HG03097 (cell line): ENCODE data around the gene LRP1B.

Experiments used
- ATAC-seq: cut with Tn5 transposase; IDR thresholded peaks from one replicate; pipeline ENCODE4 v1.9.1; 2021; ENCODE audit not compliant: unreplicated experiment, low FRiP score

The LRP1B gene

GRCh38 chr2:141610564-141611175 lies 520.1 kb downstream of the LRP1B start:
- no peak for ATAC-seq

- ATAC-seq, result no peak
These were observed 525.7 kb downstream of the LRP1B start for GRCh38 chr2:141605163-141605562.

GRCh38 chr2:141601511-141602152 lies 529.2 kb downstream of the LRP1B start:
- ATAC-seq, result no peak

- no peak for ATAC-seq
These were observed 531.1 kb downstream of the LRP1B start for GRCh38 chr2:141599721-141600120.

GRCh38 chr2:141598982-141599381 lies 531.8 kb downstream of the LRP1B start:
- no peak for ATAC-seq

DNA sequence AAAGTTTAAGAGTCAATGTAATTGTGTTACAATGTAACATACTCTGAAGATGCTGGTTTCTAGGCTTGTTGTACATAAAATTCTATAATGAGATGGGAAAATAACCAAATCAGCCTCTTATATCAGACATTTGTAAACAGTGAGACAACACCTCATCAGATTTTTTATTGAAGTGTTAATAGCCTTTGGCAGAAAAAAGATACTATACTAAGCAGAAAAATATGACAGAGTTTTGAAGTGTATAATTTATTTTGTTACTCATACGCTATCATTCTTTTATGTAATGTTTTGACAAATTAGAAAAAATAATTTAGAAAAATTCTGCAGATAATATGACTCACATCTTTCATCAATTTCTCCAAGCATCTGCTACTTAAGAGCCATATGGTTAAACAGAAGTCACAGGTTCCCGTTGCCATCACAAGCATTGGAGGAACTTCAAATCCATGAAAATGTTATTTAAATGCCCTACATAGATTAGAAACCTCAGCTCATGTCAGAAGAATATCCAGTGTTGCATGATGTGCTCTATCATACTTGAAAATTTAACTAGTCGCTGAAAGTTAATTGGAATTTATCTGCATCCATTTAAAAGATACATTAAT lies 535.4 kb downstream of the LRP1B start:
- no peak for ATAC-seq

- no peak for ATAC-seq
These were observed 539.0 kb downstream of the LRP1B start for GRCh38 chr2:141591787-141592186.

- no peak for ATAC-seq
These were observed 540.2 kb downstream of the LRP1B start for GRCh38 chr2:141590620-141591019.

GRCh38 chr2:141589314-141589713 lies 541.5 kb downstream of the LRP1B start:
- ATAC-seq, result no peak

DNA sequence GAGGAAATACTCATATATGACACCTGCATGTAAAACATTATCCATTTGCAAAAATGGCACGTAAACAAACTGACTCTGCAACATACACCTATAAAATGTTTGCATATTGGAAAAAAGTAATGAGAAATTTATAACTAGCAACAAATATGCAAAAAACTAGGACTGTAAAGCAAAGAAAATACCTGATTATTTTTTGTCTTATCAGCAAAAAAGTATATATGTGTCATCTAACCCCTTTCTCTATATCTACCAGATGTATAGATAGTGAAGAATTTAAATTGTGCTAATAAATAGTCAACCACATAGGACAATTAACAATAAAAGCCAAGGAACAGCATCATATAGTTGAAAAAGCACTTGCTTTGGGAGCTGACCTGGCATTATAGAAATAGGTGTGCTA lies 543.8 kb downstream of the LRP1B start:
- no peak for ATAC-seq

DNA sequence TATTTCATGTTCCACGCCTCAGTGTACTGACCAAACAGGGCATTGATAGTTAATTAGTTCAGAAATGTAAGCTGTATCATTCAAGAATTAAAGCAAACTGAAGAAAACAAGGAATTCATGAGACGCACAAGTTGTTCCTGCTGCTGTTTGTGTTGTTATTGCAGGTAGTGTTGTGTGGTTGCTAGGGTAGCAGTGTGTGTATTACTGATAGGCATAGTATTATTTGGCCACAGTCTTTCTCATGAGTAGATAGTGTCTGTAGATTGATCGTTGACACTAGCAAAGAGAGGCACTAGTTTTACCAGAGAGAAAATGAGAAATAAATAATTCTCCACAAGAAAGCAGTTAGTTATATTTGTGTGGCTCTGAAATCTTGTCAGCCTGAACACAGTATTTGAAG lies 548.6 kb downstream of the LRP1B start:
- no peak for ATAC-seq

DNA sequence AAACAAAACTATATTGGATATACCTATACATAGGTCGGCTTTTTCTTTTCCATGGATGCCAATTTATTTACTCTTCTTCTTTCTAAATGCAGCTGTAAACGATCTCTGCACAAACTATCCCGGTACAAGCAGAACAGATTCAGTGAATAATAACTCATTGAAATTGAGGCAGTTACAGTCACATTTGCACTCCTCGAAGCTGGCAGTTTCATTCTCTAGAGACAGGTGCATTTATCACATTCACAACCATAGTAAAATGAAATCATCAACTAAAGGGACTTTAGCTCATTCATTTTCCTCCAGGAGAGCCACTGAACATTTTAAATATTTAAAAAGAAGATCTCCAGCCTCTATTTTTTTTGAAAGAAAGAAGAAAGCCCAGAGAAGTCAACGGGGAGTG lies 551.7 kb downstream of the LRP1B start:
- ATAC-seq, result no peak

GRCh38 chr2:141570474-141571131 lies 560.2 kb downstream of the LRP1B start:
- ATAC-seq, result no peak

DNA sequence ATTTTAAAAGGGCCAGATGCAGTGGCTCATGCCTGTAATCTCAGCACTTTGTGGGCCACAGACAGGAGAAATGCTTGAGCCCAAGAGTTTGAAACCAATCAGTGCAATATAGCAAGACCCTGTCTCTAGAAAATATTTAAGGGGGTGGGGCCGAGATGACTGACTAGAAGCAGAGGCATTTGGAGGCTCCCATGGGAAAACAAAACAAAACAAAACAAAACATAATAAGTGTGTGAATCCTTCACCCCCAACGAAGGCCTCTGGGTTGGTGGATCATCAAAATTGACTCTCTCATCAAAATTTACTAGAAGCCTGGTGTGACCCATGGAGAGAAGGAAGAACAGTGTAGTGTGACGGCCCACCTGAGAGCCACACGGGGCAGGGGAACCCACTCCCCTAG lies 560.9 kb downstream of the LRP1B start:
- no peak for ATAC-seq

GRCh38 chr2:141565597-141565996 lies 565.2 kb downstream of the LRP1B start:
- ATAC-seq, result no peak

DNA sequence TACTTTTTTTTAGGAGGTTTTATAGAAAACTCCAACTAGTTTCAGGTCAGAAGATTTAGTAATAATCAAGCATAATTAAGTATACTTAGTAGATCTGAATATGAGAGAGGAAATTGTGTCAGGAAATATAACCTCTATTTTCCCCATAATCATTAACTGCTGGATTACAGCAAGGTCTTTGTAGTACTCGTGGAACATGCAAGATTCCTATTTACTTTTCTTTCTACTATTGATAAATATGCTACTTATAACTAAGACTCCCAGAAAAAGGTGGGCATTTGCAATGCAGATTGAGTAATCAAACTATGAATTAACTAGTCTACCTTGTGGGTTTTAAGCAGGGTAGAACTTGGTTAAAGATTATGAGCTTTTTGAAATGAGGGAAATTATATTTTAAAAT lies 570.1 kb downstream of the LRP1B start:
- no peak for ATAC-seq

DNA sequence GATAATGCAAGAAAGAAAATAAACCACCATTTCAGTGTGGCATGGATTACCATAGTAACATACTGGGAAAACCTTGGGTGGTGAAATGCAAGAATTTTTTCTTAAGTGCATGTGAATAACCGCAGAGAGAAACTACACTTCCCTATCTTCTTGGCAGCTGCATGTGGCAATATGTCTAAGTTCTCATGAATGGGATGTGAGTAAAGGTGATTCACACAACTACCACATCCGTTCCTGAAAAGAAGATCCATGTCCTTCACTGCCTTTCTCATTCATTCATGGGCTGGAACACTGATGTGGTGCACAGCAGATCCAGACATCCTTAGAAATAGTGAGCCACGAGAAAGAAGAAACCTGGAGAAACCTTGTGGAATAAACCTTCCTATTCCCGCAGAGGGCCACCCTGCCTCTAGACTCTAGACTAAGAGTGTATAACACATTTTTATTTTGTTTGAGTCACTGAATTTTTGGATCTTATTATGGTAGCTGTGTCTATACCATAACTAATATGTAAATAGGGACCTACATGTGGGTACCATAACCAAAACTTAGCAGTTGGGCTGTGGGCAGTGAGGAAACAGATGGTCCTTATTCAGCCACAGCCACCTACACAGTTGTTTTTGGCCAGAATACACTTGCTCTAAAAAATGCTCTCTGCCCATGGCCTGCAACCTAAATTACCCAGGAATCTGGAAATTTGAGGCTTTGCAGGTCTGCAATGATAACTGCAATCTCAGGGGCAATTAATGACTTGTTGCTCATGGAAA lies 573.3 kb downstream of the LRP1B start:
- no peak for ATAC-seq

- no peak for ATAC-seq
These were observed 574.8 kb downstream of the LRP1B start for GRCh38 chr2:141555876-141556470.

DNA sequence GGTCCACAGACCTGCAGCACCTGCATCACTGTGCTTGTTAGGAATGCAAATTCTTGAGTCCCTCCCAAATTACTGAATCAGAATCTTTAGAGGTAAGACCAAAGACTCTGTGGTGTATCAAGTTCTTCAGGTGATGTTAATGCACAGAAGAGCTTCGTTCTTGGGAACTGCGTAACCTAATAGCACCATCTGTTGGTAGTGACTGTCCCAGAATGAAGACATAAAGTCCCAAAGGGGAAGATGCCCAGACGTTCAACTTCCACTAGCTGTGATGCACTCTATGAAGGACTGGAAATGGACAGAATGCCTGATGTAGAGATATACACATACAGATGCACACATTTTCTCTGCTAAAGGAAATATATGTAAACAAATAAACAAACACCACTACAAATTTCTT lies 576.0 kb downstream of the LRP1B start:
- peak; percentile 71 for ATAC-seq

GRCh38 chr2:141534666-141535362 lies 596.0 kb downstream of the LRP1B start:
- peak; percentile 67 for ATAC-seq
